HFF-Myc (cell line): ENCODE results near the gene ADH1B.

Source experiments
- DNase-seq: peaks from one replicate; pipeline ENCODE4 v3.0.0-alpha.2; 2011; ENCODE audit warnings: low read depth; ENCODE audit errors: extremely low read depth
- H3K4me3 ChIP-seq: replicated peaks from 2 replicates; pipeline ENCODE4 v1.5.1; 2011; ENCODE audit warnings: low read depth, mild to moderate bottlenecking, control low read depth, low read length
- CTCF ChIP-seq: IDR thresholded peaks from 2 replicates; pipeline ENCODE4 v1.5.1; 2012; ENCODE audit warnings: mild to moderate bottlenecking, low read depth, low read length, control low read depth; ENCODE audit errors: missing control alignments

The ADH1B gene

GRCh38 chr4:99281261-99281660 is 39.9 kb downstream of the ADH1B start:
- no peak overlapping the region for H3K4me3 ChIP-seq
- DNase-seq: no peak
- TF ChIP-seq CTCF: no peak

GRCh38 chr4:99276417-99276816 is 44.8 kb downstream of the ADH1B start:
- no peak overlapping the region for H3K4me3 ChIP-seq
- no peak for TF ChIP-seq CTCF
- no peak for DNase-seq

DNA sequence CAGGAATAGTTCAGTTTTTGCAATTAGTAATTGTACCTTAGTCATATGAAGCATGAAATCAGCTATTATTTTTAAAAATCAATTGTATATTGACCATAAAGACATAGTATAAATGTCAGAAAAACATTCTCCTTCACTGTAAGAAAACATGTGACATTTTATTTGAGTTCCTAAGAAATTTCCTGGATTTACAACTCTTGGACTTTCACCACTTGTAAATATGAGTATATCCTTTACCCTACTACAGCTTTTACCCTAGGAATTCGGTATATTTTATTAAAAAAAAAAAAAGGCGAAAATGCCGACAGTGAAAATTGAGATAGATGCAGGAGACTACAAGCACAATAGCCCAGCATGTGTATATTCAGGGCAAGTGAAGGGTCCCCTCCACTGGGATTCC is 45.3 kb downstream of the ADH1B start:
- H3K4me3 ChIP-seq: no peak overlapping the region
- DNase-seq: no peak
- TF ChIP-seq CTCF: no peak

- no peak for TF ChIP-seq CTCF
- H3K4me3 ChIP-seq: no peak overlapping the region
- DNase-seq: no peak
These were observed 46.2 kb downstream of the ADH1B start for GRCh38 chr4:99275050-99275449.

DNA sequence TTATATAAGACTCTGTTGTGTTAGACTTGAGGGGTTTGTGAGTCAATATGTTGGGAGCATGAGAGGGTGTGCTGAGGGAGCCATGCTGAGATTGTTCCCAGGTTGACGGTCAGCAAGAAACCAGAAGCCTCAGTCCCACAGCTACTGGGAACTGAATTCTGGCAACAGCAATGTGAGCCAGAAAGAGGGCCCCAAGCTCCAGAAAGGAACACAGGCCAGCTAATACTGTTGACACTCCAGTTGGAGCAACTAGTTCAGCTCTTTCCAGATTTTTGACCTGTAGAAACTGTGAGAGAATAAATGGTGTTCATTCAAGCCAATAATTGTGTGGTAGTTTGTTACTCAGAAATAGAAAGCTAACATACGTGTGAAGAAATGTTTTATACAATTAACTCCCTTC is 47.5 kb downstream of the ADH1B start:
- no peak for TF ChIP-seq CTCF
- no peak for DNase-seq
- no peak overlapping the region for H3K4me3 ChIP-seq

DNA sequence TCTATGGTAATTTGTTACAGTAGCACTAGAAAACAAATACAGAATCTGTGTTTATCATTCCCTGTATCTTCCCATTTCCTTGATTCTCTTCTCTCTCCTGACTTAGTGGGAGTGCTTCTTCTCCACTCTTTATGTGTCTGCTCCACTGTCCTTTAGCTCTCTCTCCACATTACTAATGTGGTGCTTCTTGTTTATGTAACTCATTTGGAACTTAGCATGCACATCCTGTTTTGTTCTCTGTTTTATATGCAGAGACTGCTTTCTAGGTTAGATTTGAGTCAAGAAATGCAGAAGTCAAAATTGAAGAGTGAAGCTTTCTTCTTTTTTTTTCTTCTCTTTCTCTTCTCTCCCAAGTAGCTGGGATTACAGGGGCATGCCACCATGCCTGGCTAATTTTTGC is 56.3 kb downstream of the ADH1B start:
- TF ChIP-seq CTCF: no peak
- no peak overlapping the region for H3K4me3 ChIP-seq
- no peak for DNase-seq
